ENCODE measurements around the gene SEBOX.

DNA sequence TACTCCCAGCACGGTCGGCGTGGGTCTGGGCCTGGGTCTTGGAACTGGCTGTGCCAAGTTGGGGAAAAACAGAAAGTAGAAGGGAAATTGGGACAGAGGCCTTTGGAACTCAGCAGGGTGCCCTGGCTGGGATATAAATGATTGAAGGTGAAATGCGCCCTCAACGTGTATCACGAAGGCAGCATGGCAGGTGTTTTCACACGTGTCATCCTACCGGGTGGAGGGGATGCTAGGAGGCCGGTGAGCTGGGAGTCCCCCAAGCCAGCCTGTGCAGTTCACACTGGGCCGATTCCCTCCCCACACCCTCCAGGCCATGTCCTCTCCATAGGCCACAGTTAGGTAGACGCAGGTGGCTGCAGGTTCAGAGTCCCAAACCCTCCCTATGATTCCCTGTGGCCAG, 23.5 kb downstream of the SEBOX start:
- TF ChIP-seq CTCF (IDR thresholded peaks at IDR 0.05; ENCODE audit: insufficient read depth, low read depth, low read length) (no peak), EZH2 (IDR thresholded peaks at IDR 0.05; ENCODE audit: insufficient read depth, low read length) (no peak)

Measured in astrocyte (in vitro differentiated cells and primary cell).